OCI-LY1 (cell line): ENCODE results near the gene BPHL.

Source experiments
- CTCF ChIP-seq: fragments of 200-600 bp; sonication (generic), shearing (Covaris generic); IDR thresholded peaks from 2 replicates; pipeline ENCODE4 v1.5.1; 2017; ENCODE audit warnings: mild to moderate bottlenecking, antibody characterized with exemption, low read length, moderate library complexity, mixed read lengths
- EZH2 ChIP-seq: fragments of 200-600 bp; sonication (generic), shearing (Covaris generic); IDR thresholded peaks from 2 replicates; pipeline ENCODE4 v1.8.0; 2017; ENCODE audit warnings: borderline replicate concordance, mixed run types, mild to moderate bottlenecking, antibody characterized with exemption, low read length, moderate library complexity, mixed read lengths

- TF ChIP-seq CTCF (no peak), EZH2 (no peak)
Observed at GRCh38 chr6:3120765-3121089, 2.2 kb downstream of the BPHL start.
